WTC11 (cell line): ENCODE results near the gene FOXC2. TPM values are rescaled to one million over a fixed set of nuclear protein-coding genes. Genes with fewer than 3 reads are reported as not detected.

Experiments
- ATAC-seq: fragments of 200-7000 bp; cut with Tn5 transposase; 2 replicates; pipeline ENCODE4 v1.10.0; 2021; ENCODE audit warnings: mild to moderate bottlenecking, moderate library complexity
- CTCF ChIA-PET: fragments of 300-600 bp; sonication (Branson Sonifier 250); formaldehyde crosslinking; loops from one replicate; lab custom pipeline; 2021; ENCODE audit warnings: antibody characterized with exemption; lab: Charles Lee
- POLR2A ChIA-PET: fragments of 350-600 bp; sonication (Branson Sonifier 250); formaldehyde crosslinking; loops from one replicate; lab custom pipeline; 2021; ENCODE audit warnings: antibody characterized with exemption; lab: Charles Lee
- DNase-seq: peaks from one replicate; pipeline ENCODE4 v3.0.0; 2021; ENCODE audit warnings: low spot score
- H3K27ac Mint-ChIP-seq: 2 replicates; pipeline ENCODE4 v1.8.0; 2021; ENCODE audit warnings: mixed read lengths
- H3K27me3 Mint-ChIP-seq: 2 replicates; pipeline ENCODE4 v1.8.0; 2021; ENCODE audit warnings: low read depth, mild to moderate bottlenecking, moderate library complexity, mixed read lengths
- H3K36me3 Mint-ChIP-seq: 2 replicates; pipeline ENCODE4 v1.8.0; 2021; ENCODE audit warnings: mixed read lengths
- H3K4me1 Mint-ChIP-seq: 2 replicates; pipeline ENCODE4 v1.8.0; 2022; ENCODE audit warnings: mixed read lengths
- H3K4me3 Mint-ChIP-seq: 2 replicates; pipeline ENCODE4 v1.8.0; 2021; ENCODE audit warnings: mild to moderate bottlenecking, moderate library complexity, mixed read lengths
- H3K9me3 Mint-ChIP-seq: 2 replicates; pipeline ENCODE4 v1.8.0; 2021; ENCODE audit warnings: mixed read lengths
- ATF1 ChIP-seq: sonication (generic); formaldehyde crosslinking; IDR thresholded peaks from 2 replicates; pipeline ENCODE4 v1.8.1; 2023; ENCODE audit warnings: mild to moderate bottlenecking, moderate library complexity, missing genetic modification reagents
- GTF2I ChIP-seq: fragments of 250-450 bp; sonication (Bioruptor Pico); conservative IDR thresholded peaks from 2 replicates; pipeline ENCODE4 v1.4.0; 2021; ENCODE audit warnings: mild to moderate bottlenecking
- HMGA2 ChIP-seq: fragments of 250-450 bp; sonication (Bioruptor Pico); IDR thresholded peaks from 2 replicates; pipeline ENCODE4 v1.4.0; 2021; ENCODE audit warnings: mild to moderate bottlenecking, moderate library complexity
- IRF2 ChIP-seq: sonication (generic); formaldehyde crosslinking; IDR thresholded peaks from 2 replicates; pipeline ENCODE4 v1.8.0; 2022; ENCODE audit warnings: low read depth, missing genetic modification reagents, borderline replicate concordance
- MYBL2 ChIP-seq: sonication (generic); formaldehyde crosslinking; IDR thresholded peaks from 2 replicates; pipeline ENCODE4 v1.8.1; 2023; ENCODE audit warnings: mild to moderate bottlenecking, moderate library complexity, missing genetic modification reagents
- NR2C2 ChIP-seq: sonication (generic); formaldehyde crosslinking; IDR thresholded peaks from 2 replicates; pipeline ENCODE4 v1.8.0; 2022; ENCODE audit warnings: mild to moderate bottlenecking, missing genetic modification reagents
- TCF7 ChIP-seq: sonication (generic); formaldehyde crosslinking; IDR thresholded peaks from 2 replicates; pipeline ENCODE4 v1.8.0; 2022; ENCODE audit warnings: mild to moderate bottlenecking, low read depth, missing genetic modification reagents, moderate library complexity
- ZNF263 ChIP-seq: sonication (generic); formaldehyde crosslinking; IDR thresholded peaks from 2 replicates; pipeline ENCODE4 v1.8.1; 2022; ENCODE audit warnings: low read depth, mild to moderate bottlenecking, moderate library complexity, missing genetic modification reagents
- ZNF317 ChIP-seq: sonication (generic); formaldehyde crosslinking; IDR thresholded peaks from 2 replicates; pipeline ENCODE4 v1.8.1; 2023; ENCODE audit warnings: low read depth, mild to moderate bottlenecking, moderate library complexity, missing genetic modification reagents, borderline replicate concordance
- ZNF671 ChIP-seq: fragments of 250-450 bp; sonication (Bioruptor Pico); IDR thresholded peaks from 2 replicates; pipeline ENCODE4 v1.8.0; 2021; ENCODE audit warnings: mild to moderate bottlenecking
- total RNA-seq: library from RNA; stranded (reverse); gene quantifications from 3 replicates; pipeline ENCODE4 v1.2.3, GENCODE V29; 2021
- TF ChIP-seq, protein P1 (sequence below): sonication (generic); formaldehyde crosslinking; IDR thresholded peaks from 2 replicates; pipeline ENCODE4 v1.8.1; 2023; ENCODE audit warnings: mild to moderate bottlenecking, missing genetic modification reagents
- TF ChIP-seq, protein P2 (sequence below): sonication (generic); formaldehyde crosslinking; IDR thresholded peaks from 2 replicates; pipeline ENCODE4 v1.8.0; 2022; ENCODE audit warnings: mild to moderate bottlenecking, missing genetic modification reagents
- TF ChIP-seq, protein P3 (sequence below): sonication (generic); formaldehyde crosslinking; IDR thresholded peaks from 2 replicates; pipeline ENCODE4 v1.8.1; 2022; ENCODE audit warnings: mild to moderate bottlenecking, missing genetic modification reagents, moderate library complexity, borderline replicate concordance
- TF ChIP-seq, protein P4 (sequence below): sonication (generic); formaldehyde crosslinking; IDR thresholded peaks from 2 replicates; pipeline ENCODE4 v1.8.1; 2022; ENCODE audit warnings: low read depth, missing genetic modification reagents, borderline replicate concordance
- TF ChIP-seq, protein P5 (sequence below): sonication (generic); formaldehyde crosslinking; IDR thresholded peaks from 2 replicates; pipeline ENCODE4 v1.8.1; 2023; ENCODE audit warnings: mild to moderate bottlenecking, missing genetic modification reagents

FOXC2 gene
- total RNA-seq, 1 experiment from 2014 or later: 0.28 TPM

DNA sequence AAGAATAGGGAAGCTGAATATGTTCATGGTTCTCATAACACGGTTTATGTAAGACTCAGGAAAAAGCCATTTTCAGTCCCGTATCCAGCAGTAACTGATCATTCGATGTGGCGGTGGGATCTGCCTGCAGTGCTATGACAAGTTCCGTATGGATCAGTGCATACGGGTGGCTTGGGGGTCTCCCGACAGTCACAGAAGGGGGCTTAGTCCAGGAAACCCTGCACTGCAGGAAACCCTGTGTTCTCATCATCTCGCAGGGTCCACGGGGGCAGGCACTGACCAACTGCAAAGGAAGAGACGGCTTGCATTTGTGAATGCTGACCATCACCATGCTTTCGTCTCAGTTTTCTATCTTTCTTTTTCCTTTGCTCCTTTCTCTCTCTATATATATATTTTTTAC lies 19.3 kb upstream of the FOXC2 start (continued):
- TF ChIP-seq, protein P1, sequence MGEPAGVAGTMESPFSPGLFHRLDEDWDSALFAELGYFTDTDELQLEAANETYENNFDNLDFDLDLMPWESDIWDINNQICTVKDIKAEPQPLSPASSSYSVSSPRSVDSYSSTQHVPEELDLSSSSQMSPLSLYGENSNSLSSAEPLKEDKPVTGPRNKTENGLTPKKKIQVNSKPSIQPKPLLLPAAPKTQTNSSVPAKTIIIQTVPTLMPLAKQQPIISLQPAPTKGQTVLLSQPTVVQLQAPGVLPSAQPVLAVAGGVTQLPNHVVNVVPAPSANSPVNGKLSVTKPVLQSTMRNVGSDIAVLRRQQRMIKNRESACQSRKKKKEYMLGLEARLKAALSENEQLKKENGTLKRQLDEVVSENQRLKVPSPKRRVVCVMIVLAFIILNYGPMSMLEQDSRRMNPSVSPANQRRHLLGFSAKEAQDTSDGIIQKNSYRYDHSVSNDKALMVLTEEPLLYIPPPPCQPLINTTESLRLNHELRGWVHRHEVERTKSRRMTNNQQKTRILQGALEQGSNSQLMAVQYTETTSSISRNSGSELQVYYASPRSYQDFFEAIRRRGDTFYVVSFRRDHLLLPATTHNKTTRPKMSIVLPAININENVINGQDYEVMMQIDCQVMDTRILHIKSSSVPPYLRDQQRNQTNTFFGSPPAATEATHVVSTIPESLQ: no peak

DNA sequence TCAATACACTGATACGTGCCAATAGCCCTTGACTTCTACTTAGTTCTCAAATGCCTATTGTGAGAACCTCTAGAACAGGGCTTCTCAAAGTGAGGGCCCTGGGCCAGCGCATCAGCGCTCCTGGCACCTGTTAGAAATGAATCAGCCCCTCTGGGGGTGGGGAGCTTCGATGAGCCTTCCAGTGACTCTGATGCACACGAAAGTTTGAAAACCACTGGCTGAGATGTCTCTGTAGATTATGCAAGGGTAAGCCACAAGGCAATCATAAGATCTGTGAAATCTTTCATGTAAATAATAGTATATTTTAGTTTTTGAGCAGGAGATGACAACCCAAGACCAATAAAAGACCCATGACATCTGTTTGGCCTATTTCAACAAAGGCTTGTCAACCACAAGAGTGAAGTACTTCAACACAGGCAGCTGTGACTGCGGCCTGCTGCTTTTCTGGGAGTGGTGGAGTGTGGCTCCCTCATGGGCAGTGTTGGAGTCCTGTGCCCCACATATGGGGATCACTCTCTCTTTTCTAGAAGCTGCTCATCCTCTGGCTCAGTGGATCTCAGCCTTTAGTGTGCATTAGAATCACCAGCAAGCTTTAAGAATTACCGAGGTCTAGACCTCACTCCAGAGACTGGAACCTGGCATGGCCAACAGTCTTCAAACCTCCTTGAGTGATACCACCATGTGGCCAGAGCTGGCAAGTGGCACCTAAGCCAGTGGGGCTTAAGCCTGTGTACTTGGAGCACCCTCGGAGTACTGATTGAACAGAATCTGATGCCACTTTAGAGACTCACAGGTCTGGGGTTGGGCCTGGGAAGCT lies 17.3 kb upstream of the FOXC2 start:
- Mint-ChIP-seq H3K27me3 (no peaks in the 10 kb centered on the region), H3K36me3 (peaks cover 9% of the 10 kb centered on the region), H3K4me1 (peaks cover 4% of the 10 kb centered on the region; the same call in 1 of the 2 replicates), H3K9me3 (peaks cover 3% of the 10 kb centered on the region; the same call in 1 of the 2 replicates), H3K4me3 (no peak overlapping the region), H3K27ac (no peak overlapping the region)
- ATAC-seq (no peak), DNase-seq (no peak)
- ChIA-PET CTCF (interaction anchor here (0.6 kb wide), 1 partner anchor 471 kb away, joined by 3 read pairs; no protein-coding TSS in a partner anchor), POLR2A (no interaction called here)
- TF ChIP-seq, protein P2, sequence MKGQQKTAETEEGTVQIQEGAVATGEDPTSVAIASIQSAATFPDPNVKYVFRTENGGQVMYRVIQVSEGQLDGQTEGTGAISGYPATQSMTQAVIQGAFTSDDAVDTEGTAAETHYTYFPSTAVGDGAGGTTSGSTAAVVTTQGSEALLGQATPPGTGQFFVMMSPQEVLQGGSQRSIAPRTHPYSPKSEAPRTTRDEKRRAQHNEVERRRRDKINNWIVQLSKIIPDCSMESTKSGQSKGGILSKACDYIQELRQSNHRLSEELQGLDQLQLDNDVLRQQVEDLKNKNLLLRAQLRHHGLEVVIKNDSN (CRISPR knock-in tag): no peak
- TF ChIP-seq HMGA2 (CRISPR knock-in tag) (no peak), ATF1 (CRISPR knock-in tag) (no peak), GTF2I (CRISPR knock-in tag) (no peak), ZNF263 (CRISPR knock-in tag) (no peak), ZNF317 (CRISPR knock-in tag) (no peak), NR2C2 (CRISPR knock-in tag) (no peak), TCF7 (no peak), IRF2 (no peak), ZNF671 (no peak), MYBL2 (no peak)
- TF ChIP-seq, protein P3, sequence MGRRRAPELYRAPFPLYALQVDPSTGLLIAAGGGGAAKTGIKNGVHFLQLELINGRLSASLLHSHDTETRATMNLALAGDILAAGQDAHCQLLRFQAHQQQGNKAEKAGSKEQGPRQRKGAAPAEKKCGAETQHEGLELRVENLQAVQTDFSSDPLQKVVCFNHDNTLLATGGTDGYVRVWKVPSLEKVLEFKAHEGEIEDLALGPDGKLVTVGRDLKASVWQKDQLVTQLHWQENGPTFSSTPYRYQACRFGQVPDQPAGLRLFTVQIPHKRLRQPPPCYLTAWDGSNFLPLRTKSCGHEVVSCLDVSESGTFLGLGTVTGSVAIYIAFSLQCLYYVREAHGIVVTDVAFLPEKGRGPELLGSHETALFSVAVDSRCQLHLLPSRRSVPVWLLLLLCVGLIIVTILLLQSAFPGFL (CRISPR knock-in tag): no peak
- TF ChIP-seq, protein P1: no peak
- TF ChIP-seq, protein P4, sequence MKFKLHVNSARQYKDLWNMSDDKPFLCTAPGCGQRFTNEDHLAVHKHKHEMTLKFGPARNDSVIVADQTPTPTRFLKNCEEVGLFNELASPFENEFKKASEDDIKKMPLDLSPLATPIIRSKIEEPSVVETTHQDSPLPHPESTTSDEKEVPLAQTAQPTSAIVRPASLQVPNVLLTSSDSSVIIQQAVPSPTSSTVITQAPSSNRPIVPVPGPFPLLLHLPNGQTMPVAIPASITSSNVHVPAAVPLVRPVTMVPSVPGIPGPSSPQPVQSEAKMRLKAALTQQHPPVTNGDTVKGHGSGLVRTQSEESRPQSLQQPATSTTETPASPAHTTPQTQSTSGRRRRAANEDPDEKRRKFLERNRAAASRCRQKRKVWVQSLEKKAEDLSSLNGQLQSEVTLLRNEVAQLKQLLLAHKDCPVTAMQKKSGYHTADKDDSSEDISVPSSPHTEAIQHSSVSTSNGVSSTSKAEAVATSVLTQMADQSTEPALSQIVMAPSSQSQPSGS: no peak
- TF ChIP-seq, protein P5, sequence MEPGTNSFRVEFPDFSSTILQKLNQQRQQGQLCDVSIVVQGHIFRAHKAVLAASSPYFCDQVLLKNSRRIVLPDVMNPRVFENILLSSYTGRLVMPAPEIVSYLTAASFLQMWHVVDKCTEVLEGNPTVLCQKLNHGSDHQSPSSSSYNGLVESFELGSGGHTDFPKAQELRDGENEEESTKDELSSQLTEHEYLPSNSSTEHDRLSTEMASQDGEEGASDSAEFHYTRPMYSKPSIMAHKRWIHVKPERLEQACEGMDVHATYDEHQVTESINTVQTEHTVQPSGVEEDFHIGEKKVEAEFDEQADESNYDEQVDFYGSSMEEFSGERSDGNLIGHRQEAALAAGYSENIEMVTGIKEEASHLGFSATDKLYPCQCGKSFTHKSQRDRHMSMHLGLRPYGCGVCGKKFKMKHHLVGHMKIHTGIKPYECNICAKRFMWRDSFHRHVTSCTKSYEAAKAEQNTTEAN (CRISPR knock-in tag): no peak
